ENCODE measurements around the gene SOX11.

DNA sequence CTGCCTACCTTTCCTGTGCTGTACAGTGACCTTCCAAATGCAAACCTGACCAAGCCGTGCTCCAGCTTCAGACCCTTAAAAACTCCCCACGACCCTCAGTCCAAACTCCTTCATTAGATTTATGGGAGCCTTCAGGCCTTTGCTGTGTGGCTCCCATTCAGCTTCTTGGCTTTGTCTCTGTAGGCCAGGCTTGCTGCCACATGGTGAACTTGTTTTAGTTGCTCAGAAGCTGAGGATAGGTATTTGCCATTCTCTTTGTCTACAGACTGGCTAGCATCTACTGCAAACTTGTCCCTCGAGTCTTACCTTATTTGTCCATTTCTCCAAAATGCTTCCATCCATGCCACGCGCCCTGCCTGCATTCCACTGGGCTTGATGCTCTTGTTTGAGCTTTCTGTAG, 49.1 kb downstream of the SOX11 start:
- no peak for TF ChIP-seq CTCF (IDR thresholded peaks at IDR 0.05; ENCODE audit: control extremely low read depth in 1 of 3, insufficient read depth in 1 of 3, low read depth in 1 of 3, low read length in 3 of 3)
- TF ChIP-seq POLR2A (IDR thresholded peaks at IDR 0.05; ENCODE audit: control extremely low read depth in 1 of 2, low read depth in 2 of 2, low read length in 2 of 2) = no peak
- TF ChIP-seq SIRT6 (IDR thresholded peaks at IDR 0.05; ENCODE audit: low read length) = no peak
- TF ChIP-seq RXRA (IDR thresholded peaks at IDR 0.05; ENCODE audit: insufficient read depth, low read depth, low read length) = no peak
- TF ChIP-seq, protein P1, sequence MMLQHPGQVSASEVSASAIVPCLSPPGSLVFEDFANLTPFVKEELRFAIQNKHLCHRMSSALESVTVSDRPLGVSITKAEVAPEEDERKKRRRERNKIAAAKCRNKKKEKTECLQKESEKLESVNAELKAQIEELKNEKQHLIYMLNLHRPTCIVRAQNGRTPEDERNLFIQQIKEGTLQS (IDR thresholded peaks at IDR 0.05; ENCODE audit: insufficient read depth, low read depth, low read length) = no peak
- no peak for TF ChIP-seq EP300 (IDR thresholded peaks at IDR 0.05; ENCODE audit: borderline replicate concordance in 1 of 2, low read depth in 2 of 2, low read length in 2 of 2)
- TF ChIP-seq GABPA (IDR thresholded peaks at IDR 0.05; ENCODE audit: borderline replicate concordance, insufficient read depth, low read length) = no peak
- no peak for TF ChIP-seq MAFK (IDR thresholded peaks at IDR 0.05; ENCODE audit: low read depth, low read length)
- no peak for TF ChIP-seq MAX (IDR thresholded peaks at IDR 0.05)
- TF ChIP-seq EZH2 (IDR thresholded peaks at IDR 0.05; ENCODE audit: low read depth, low read length, severe bottlenecking) = no peak
- TF ChIP-seq EGR1 (IDR thresholded peaks at IDR 0.05; ENCODE audit: borderline replicate concordance, low read depth, low read length) = no peak
- no peak for TF ChIP-seq KDM1A (IDR thresholded peaks at IDR 0.05; ENCODE audit: borderline replicate concordance, low read length)
